ENCODE measurements around the gene NISCH.

Gene NISCH

GRCh38 chr3:52455283-52456168 is at the start of gene NISCH:
TSS of gene NISCH (plus strand) at chr3:52455604. CDS start at chr3:52455642, 38 bp downstream.
- in situ Hi-C loops (cut with HindIII; ENCODE audit: low sequenced_read_pairs), result no loop called here

- in situ Hi-C loops (cut with HindIII; ENCODE audit: low sequenced_read_pairs), result no loop called here
These were observed 49.2 kb upstream of the NISCH start for GRCh38 chr3:52406231-52406661.

- in situ Hi-C loops (cut with HindIII; ENCODE audit: low sequenced_read_pairs), result no loop called here
These were observed 48.5 kb upstream of the NISCH start for GRCh38 chr3:52406791-52407510.

- in situ Hi-C loops (cut with HindIII; ENCODE audit: low sequenced_read_pairs), result no loop called here
These were observed 47.6 kb upstream of the NISCH start for GRCh38 chr3:52407779-52408178.

- in situ Hi-C loops (cut with HindIII; ENCODE audit: low sequenced_read_pairs), result no loop called here
These were observed 46.9 kb upstream of the NISCH start for GRCh38 chr3:52408466-52408865.

- in situ Hi-C loops (cut with HindIII; ENCODE audit: low sequenced_read_pairs), result no loop called here
These were observed 39.6 kb upstream of the NISCH start for GRCh38 chr3:52415800-52416199.

GRCh38 chr3:52420388-52420787 is 35.0 kb upstream of the NISCH start:
- in situ Hi-C loops (cut with HindIII; ENCODE audit: low sequenced_read_pairs), result no loop called here

- in situ Hi-C loops (cut with HindIII; ENCODE audit: low sequenced_read_pairs), result no loop called here
These were observed 32.7 kb upstream of the NISCH start for GRCh38 chr3:52422669-52423068.

GRCh38 chr3:52423173-52423572 is 32.2 kb upstream of the NISCH start:
- in situ Hi-C loops (cut with HindIII; ENCODE audit: low sequenced_read_pairs), result no loop called here

- in situ Hi-C loops (cut with HindIII; ENCODE audit: low sequenced_read_pairs), result no loop called here
These were observed 27.0 kb upstream of the NISCH start for GRCh38 chr3:52428151-52429005.

GRCh38 chr3:52429031-52429430 is 26.4 kb upstream of the NISCH start:
- in situ Hi-C loops (cut with HindIII; ENCODE audit: low sequenced_read_pairs), result no loop called here

GRCh38 chr3:52429779-52430415 is 25.5 kb upstream of the NISCH start:
- in situ Hi-C loops (cut with HindIII; ENCODE audit: low sequenced_read_pairs), result no loop called here

GRCh38 chr3:52430416-52430810 is 25.0 kb upstream of the NISCH start:
- in situ Hi-C loops (cut with HindIII; ENCODE audit: low sequenced_read_pairs), result no loop called here

GRCh38 chr3:52431459-52432223 is 23.8 kb upstream of the NISCH start:
- in situ Hi-C loops (cut with HindIII; ENCODE audit: low sequenced_read_pairs), result no loop called here

GRCh38 chr3:52432225-52432624 is 23.2 kb upstream of the NISCH start:
- in situ Hi-C loops (cut with HindIII; ENCODE audit: low sequenced_read_pairs), result no loop called here

GRCh38 chr3:52432691-52433141 is 22.7 kb upstream of the NISCH start:
- in situ Hi-C loops (cut with HindIII; ENCODE audit: low sequenced_read_pairs), result no loop called here

GRCh38 chr3:52433328-52433995 is 21.9 kb upstream of the NISCH start:
- in situ Hi-C loops (cut with HindIII; ENCODE audit: low sequenced_read_pairs), result no loop called here

- in situ Hi-C loops (cut with HindIII; ENCODE audit: low sequenced_read_pairs), result no loop called here
These were observed 21.4 kb upstream of the NISCH start for GRCh38 chr3:52433996-52434479.

- in situ Hi-C loops (cut with HindIII; ENCODE audit: low sequenced_read_pairs), result no loop called here
These were observed 20.8 kb upstream of the NISCH start for GRCh38 chr3:52434491-52435115.
